RWPE2 (cell line): ENCODE results near the gene JAG2.

Experiments used
- ATAC-seq: fragments of 200-7000 bp; cut with Tn5 transposase; 3 replicates; pipeline ENCODE4 v1.9.1; 2021; ENCODE audit warnings: low read depth
- DNase-seq: peaks from one replicate; pipeline ENCODE4 v3.0.0-alpha.2; 2020; ENCODE audit warnings: low spot score
- H3K27ac ChIP-seq: fragments of 450-650 bp; 2 replicates; pipeline ENCODE4 v1.5.1; 2017; ENCODE audit warnings: mild to moderate bottlenecking; ENCODE audit not compliant: poor library complexity, severe bottlenecking
- H3K27me3 ChIP-seq: fragments of 250-450 bp; sonication (Bioruptor Pico); 2 replicates; pipeline ENCODE4 v1.5.1; 2021; ENCODE audit warnings: mild to moderate bottlenecking, moderate library complexity; ENCODE audit not compliant: insufficient read depth, poor library complexity, severe bottlenecking
- H3K36me3 ChIP-seq: fragments of 250-450 bp; sonication (Bioruptor Pico); 2 replicates; pipeline ENCODE4 v1.5.1; 2020; ENCODE audit warnings: low read depth, mild to moderate bottlenecking, moderate library complexity
- H3K4me1 ChIP-seq: fragments of 250-450 bp; sonication (Bioruptor Pico); 2 replicates; pipeline ENCODE4 v1.5.1; 2021; ENCODE audit warnings: mild to moderate bottlenecking, moderate library complexity; ENCODE audit not compliant: insufficient read depth, poor library complexity, severe bottlenecking
- H3K4me3 ChIP-seq: fragments of 250-450 bp; sonication (Bioruptor Pico); 2 replicates; pipeline ENCODE4 v1.5.1; 2021; ENCODE audit warnings: mild to moderate bottlenecking, moderate library complexity; ENCODE audit not compliant: severe bottlenecking
- H3K9me3 ChIP-seq: fragments of 250-450 bp; sonication (Bioruptor Pico); 2 replicates; pipeline ENCODE4 v1.5.1; 2021; ENCODE audit warnings: mild to moderate bottlenecking, moderate library complexity; ENCODE audit not compliant: severe bottlenecking
- TF ChIP-seq, protein P1 (sequence below): fragments of 450-650 bp; IDR thresholded peaks from one replicate; pipeline ENCODE4 v1.5.1; 2017; ENCODE audit warnings: mild to moderate bottlenecking, moderate library complexity; ENCODE audit not compliant: poor library complexity, severe bottlenecking

The JAG2 gene

DNA sequence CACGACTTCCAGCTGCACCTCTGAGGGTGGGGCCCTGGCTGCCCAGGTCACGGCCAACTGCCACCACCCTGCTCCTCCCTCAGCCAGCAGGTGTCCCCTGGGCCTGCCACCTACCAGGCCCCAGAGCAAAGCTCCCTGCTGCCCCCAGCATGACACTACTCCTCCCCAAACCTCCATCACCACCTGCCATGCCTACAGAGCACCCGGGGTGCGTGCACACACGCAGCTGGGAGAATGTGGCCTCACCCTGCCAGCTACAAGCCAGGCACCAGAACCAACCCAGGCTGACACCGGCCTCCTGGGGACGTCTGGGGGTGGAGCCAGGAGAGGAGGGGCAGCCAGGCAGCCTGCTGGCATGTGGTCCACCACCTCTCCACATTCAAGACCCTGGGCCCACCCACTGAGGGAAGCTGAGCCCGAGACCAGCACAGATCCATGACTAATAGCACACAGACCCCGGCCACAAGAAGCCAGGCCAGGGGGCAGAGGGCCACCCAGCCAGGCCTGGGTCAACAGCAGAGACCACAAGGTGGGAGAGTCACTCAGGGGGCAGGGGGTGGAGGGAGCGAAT, 3.4 kb downstream of the JAG2 start:
- Histone ChIP-seq H3K27me3 (no peaks in the 10 kb centered on the region), H3K4me3 (no peak overlapping the region), H3K4me1 (peaks cover 19% of the 10 kb centered on the region), H3K27ac (peak overlapping the region; percentile 78), H3K36me3 (peaks cover 4% of the 10 kb centered on the region; the same call in 1 of the 2 replicates), H3K9me3 (no peaks in the 10 kb centered on the region)
- TF ChIP-seq, protein P1, sequence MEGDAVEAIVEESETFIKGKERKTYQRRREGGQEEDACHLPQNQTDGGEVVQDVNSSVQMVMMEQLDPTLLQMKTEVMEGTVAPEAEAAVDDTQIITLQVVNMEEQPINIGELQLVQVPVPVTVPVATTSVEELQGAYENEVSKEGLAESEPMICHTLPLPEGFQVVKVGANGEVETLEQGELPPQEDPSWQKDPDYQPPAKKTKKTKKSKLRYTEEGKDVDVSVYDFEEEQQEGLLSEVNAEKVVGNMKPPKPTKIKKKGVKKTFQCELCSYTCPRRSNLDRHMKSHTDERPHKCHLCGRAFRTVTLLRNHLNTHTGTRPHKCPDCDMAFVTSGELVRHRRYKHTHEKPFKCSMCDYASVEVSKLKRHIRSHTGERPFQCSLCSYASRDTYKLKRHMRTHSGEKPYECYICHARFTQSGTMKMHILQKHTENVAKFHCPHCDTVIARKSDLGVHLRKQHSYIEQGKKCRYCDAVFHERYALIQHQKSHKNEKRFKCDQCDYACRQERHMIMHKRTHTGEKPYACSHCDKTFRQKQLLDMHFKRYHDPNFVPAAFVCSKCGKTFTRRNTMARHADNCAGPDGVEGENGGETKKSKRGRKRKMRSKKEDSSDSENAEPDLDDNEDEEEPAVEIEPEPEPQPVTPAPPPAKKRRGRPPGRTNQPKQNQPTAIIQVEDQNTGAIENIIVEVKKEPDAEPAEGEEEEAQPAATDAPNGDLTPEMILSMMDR: no peak
- no peak for ATAC-seq
- DNase-seq: no peak

DNA sequence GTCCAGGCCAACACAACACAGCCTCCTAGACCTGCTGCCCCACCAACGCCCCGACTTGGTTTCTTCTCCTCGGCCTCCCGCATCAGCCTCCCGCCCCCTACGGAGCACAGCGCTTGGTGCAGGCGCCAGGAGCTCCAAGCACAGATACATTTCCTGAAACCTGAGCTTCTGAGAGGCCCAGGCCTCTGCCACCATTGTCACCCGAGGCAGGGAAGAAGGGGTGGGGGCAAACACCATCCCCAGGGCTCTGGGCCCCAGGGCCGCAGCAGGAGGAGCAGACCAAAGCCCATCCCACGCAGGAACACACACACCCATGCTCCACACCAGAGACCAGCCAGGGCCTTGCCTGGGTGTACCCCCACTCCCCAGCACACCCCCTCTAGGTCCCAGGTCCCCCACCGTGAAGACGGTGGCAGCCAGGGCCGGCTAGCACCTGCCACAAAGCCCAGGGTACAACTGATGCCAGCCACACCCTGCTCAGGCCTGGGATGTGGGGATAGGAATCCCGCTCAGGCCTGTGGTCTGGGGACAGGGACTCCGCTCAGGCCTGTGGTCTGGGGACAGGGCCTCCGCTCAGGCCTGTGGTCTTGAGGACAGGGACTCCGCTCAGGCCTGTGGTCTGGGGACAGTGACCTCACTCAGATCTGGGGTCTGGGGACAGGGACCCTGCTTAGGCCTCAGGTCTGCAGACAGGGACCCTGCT, 5.4 kb downstream of the JAG2 start:
- no peaks in the 10 kb centered on the region for H3K9me3 ChIP-seq
- peaks cover 19% of the 10 kb centered on the region for H3K4me1 ChIP-seq
- DNase-seq: no peak
- no peak for ATAC-seq
- no peaks in the 10 kb centered on the region for H3K27me3 ChIP-seq
- no peak overlapping the region for H3K4me3 ChIP-seq
- peaks cover 4% of the 10 kb centered on the region; the same call in 1 of the 2 replicates for H3K36me3 ChIP-seq
- H3K27ac ChIP-seq: no peak overlapping the region
- TF ChIP-seq, protein P1: no peak

- no peaks in the 10 kb centered on the region for H3K27me3 ChIP-seq
- H3K27ac ChIP-seq: no peak overlapping the region
Observed at GRCh38 chr14:105162669-105162979, 6.0 kb downstream of the JAG2 start.

DNA sequence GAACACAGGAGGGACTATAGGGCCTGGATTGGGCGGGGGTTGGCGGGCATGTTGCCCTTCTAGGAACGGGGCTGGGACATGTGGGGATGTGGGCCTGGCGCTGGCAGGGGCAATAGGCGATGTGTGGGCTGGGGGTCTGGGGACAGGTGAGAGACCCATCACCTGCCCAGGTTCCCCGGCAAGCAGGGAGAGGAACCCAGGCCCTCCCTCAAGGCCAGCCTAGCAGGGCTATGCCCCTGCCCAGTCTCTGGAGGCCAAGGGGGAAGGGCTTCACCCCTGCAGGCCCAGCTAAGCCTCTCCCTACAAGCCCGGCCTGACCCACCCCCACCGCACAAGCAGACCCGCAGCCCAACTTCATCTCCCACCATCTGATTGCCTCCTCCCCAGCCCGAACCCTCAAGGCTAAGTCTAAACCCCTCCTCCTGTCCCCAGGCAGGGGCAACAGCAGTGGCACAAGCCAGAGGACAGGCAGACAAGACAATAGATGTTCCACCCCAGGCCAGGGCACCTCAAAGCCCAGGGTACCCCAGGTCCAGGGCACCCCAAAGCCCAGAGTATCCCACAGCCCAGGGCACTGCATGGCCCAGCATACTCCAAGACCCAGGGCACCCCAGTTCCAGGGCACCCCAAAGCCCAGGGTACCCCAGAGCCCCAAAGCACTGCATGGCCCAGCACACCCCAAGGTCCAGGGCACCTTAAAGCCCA, 6.5 kb downstream of the JAG2 start:
- TF ChIP-seq, protein P1: no peak
- Histone ChIP-seq H3K4me1 (peaks cover 19% of the 10 kb centered on the region), H3K36me3 (peaks cover 4% of the 10 kb centered on the region; the same call in 1 of the 2 replicates), H3K4me3 (no peak overlapping the region), H3K27ac (no peak overlapping the region), H3K27me3 (no peaks in the 10 kb centered on the region), H3K9me3 (no peaks in the 10 kb centered on the region)
- no peak for ATAC-seq
- DNase-seq: peak; percentile 94

More at GRCh38 chr14:105162669-105162979, 6.0 kb downstream of the JAG2 start:
- TF ChIP-seq, protein P1: no peak
- H3K9me3 ChIP-seq: no peaks in the 10 kb centered on the region
- no peak overlapping the region for H3K4me3 ChIP-seq
- peaks cover 4% of the 10 kb centered on the region; the same call in 1 of the 2 replicates for H3K36me3 ChIP-seq
- ATAC-seq (no peak), DNase-seq (no peak)
- peaks cover 19% of the 10 kb centered on the region for H3K4me1 ChIP-seq
